HG03025 (cell line): ENCODE measurements around the gene POLR1C.
"Not testable (repeated sequence)": the region's sequence is repeated elsewhere in the genome, so short reads cannot be mapped to it uniquely, and the experiment has no call there.

Experiments
- ATAC-seq: cut with Tn5 transposase; IDR thresholded peaks from one replicate; pipeline ENCODE4 v1.9.1; 2021; ENCODE audit warnings: mild to moderate bottlenecking, moderate library complexity; ENCODE audit not compliant: unreplicated experiment, low FRiP score

POLR1C gene

GRCh38 chr6:43516697-43517504, at the start of gene POLR1C, which contains the start of gene YIPF3:
TSS of gene POLR1C (plus strand) at chr6:43517089. CDS start at chr6:43517110, 21 bp downstream.
TSS of gene YIPF3 (minus strand) at chr6:43516926. CDS start at chr6:43516807, 119 bp downstream.
- ATAC-seq: peak; percentile 82

GRCh38 chr6:43467265-43467664, 49.6 kb upstream of the POLR1C start:
- ATAC-seq: not testable (repeated sequence)

GRCh38 chr6:43467752-43468151, 49.1 kb upstream of the POLR1C start:
- no peak for ATAC-seq

- no peak for ATAC-seq
Measured at GRCh38 chr6:43468240-43468639, 48.6 kb upstream of the POLR1C start.

- ATAC-seq: no peak
Measured at GRCh38 chr6:43468748-43469681, 47.9 kb upstream of the POLR1C start.

- no peak for ATAC-seq
Measured at GRCh38 chr6:43469947-43470346, 46.9 kb upstream of the POLR1C start.

GRCh38 chr6:43471399-43471798, 45.5 kb upstream of the POLR1C start:
- ATAC-seq: no peak

- no peak for ATAC-seq
Measured at GRCh38 chr6:43472515-43472914, 44.4 kb upstream of the POLR1C start.

GRCh38 chr6:43475516-43475915, 41.4 kb upstream of the POLR1C start:
- no peak for ATAC-seq

- no peak for ATAC-seq
Measured at GRCh38 chr6:43476746-43477145, 40.1 kb upstream of the POLR1C start.

GRCh38 chr6:43477235-43478007, 39.5 kb upstream of the POLR1C start, which contains the start of gene TJAP1:
TSS of gene TJAP1 (plus strand) at chr6:43477570. CDS start at chr6:43499002, 21,432 bp downstream.
- no peak for ATAC-seq

GRCh38 chr6:43478008-43478372, 38.9 kb upstream of the POLR1C start:
- no peak for ATAC-seq

GRCh38 chr6:43481075-43481474, 35.8 kb upstream of the POLR1C start:
- ATAC-seq: no peak

- ATAC-seq: no peak
Measured at GRCh38 chr6:43481591-43482236, 35.2 kb upstream of the POLR1C start.

- ATAC-seq: no peak
Measured at GRCh38 chr6:43488667-43489276, 28.1 kb upstream of the POLR1C start.

GRCh38 chr6:43489277-43490072, 27.4 kb upstream of the POLR1C start:
- no peak for ATAC-seq

GRCh38 chr6:43490523-43490939, 26.4 kb upstream of the POLR1C start:
- ATAC-seq: no peak

- no peak for ATAC-seq
Measured at GRCh38 chr6:43491750-43492661, 24.9 kb upstream of the POLR1C start.
